ENCODE measurements around the gene KRT7.

The KRT7 gene

GRCh38 chr12:52222692-52223091, 10.4 kb upstream of the KRT7 start:
- Histone ChIP-seq H3K27me3 (ENCODE audit: control insufficient read depth, low read length) (peaks cover 26% of the 10 kb centered on the region), H3K4me1 (ENCODE audit: control insufficient read depth, low read length) (no peaks in the 10 kb centered on the region), H3K9me2 (replicated peaks; ENCODE audit: control insufficient read depth, low read length) (no peaks in the 10 kb centered on the region), H3K9me3 (ENCODE audit: control insufficient read depth, insufficient read depth, low read length) (no peaks in the 10 kb centered on the region), H3K79me2 (ENCODE audit: control insufficient read depth, low read length) (no peaks in the 10 kb centered on the region), H3K27ac (ENCODE audit: low read depth, low read length) (no peak overlapping the region), H3K4me3 (ENCODE audit: low read length) (no peak overlapping the region), H3K36me3 (ENCODE audit: control insufficient read depth, low read length) (no peaks in the 10 kb centered on the region), H4K20me1 (ENCODE audit: control insufficient read depth, insufficient read depth, low read depth, low read length) (no peaks in the 10 kb centered on the region), H3K4me2 (ENCODE audit: low read length) (no peak overlapping the region), H3F3A (ENCODE audit: control insufficient read depth, insufficient read depth) (no peaks in the 10 kb centered on the region)
- TF ChIP-seq CTCF (IDR thresholded peaks at IDR 0.05; ENCODE audit: low read depth, low read length, poor library complexity, severe bottlenecking) (no peak), EZH2phosphoT487 (IDR thresholded peaks at IDR 0.05; ENCODE audit: borderline replicate concordance, low read length) (no peak)

GRCh38 chr12:52223406-52224039, 9.5 kb upstream of the KRT7 start:
- H3F3A ChIP-seq (ENCODE audit: control insufficient read depth, insufficient read depth), result no peaks in the 10 kb centered on the region
- no peaks in the 10 kb centered on the region for H3K4me1 ChIP-seq (ENCODE audit: control insufficient read depth, low read length)
- peaks cover 26% of the 10 kb centered on the region for H3K27me3 ChIP-seq (ENCODE audit: control insufficient read depth, low read length)
- no peak for TF ChIP-seq CTCF (IDR thresholded peaks at IDR 0.05; ENCODE audit: low read depth, low read length, poor library complexity, severe bottlenecking)
- TF ChIP-seq EZH2phosphoT487 (IDR thresholded peaks at IDR 0.05; ENCODE audit: borderline replicate concordance, low read length), result no peak
- H4K20me1 ChIP-seq (ENCODE audit: control insufficient read depth, insufficient read depth, low read depth, low read length), result no peaks in the 10 kb centered on the region
- H3K36me3 ChIP-seq (ENCODE audit: control insufficient read depth, low read length), result no peaks in the 10 kb centered on the region
- no peaks in the 10 kb centered on the region for H3K79me2 ChIP-seq (ENCODE audit: control insufficient read depth, low read length)
- no peak overlapping the region for H3K4me2 ChIP-seq (ENCODE audit: low read length)
- no peaks in the 10 kb centered on the region for H3K9me2 ChIP-seq (replicated peaks; ENCODE audit: control insufficient read depth, low read length)
- no peak overlapping the region for H3K27ac ChIP-seq (ENCODE audit: low read depth, low read length)
- no peak overlapping the region for H3K4me3 ChIP-seq (ENCODE audit: low read length)
- H3K9me3 ChIP-seq (ENCODE audit: control insufficient read depth, insufficient read depth, low read length), result no peaks in the 10 kb centered on the region

GRCh38 chr12:52224151-52224550, 8.9 kb upstream of the KRT7 start:
- Histone ChIP-seq H3K9me2 (replicated peaks; ENCODE audit: control insufficient read depth, low read length) (no peaks in the 10 kb centered on the region), H3K79me2 (ENCODE audit: control insufficient read depth, low read length) (no peaks in the 10 kb centered on the region), H3K4me3 (ENCODE audit: low read length) (no peak overlapping the region), H3K27ac (ENCODE audit: low read depth, low read length) (no peak overlapping the region), H3K27me3 (ENCODE audit: control insufficient read depth, low read length) (peaks cover 26% of the 10 kb centered on the region), H3K36me3 (ENCODE audit: control insufficient read depth, low read length) (no peaks in the 10 kb centered on the region), H3K4me2 (ENCODE audit: low read length) (no peak overlapping the region), H3K9me3 (ENCODE audit: control insufficient read depth, insufficient read depth, low read length) (no peaks in the 10 kb centered on the region), H3K4me1 (ENCODE audit: control insufficient read depth, low read length) (no peaks in the 10 kb centered on the region), H4K20me1 (ENCODE audit: control insufficient read depth, insufficient read depth, low read depth, low read length) (no peaks in the 10 kb centered on the region), H3F3A (ENCODE audit: control insufficient read depth, insufficient read depth) (no peaks in the 10 kb centered on the region)
- TF ChIP-seq EZH2phosphoT487 (IDR thresholded peaks at IDR 0.05; ENCODE audit: borderline replicate concordance, low read length) (no peak), CTCF (IDR thresholded peaks at IDR 0.05; ENCODE audit: low read depth, low read length, poor library complexity, severe bottlenecking) (no peak)
